Ureter (tissue), 1 donor: ENCODE data around the gene RASL12. TPM values are rescaled to one million over a fixed set of nuclear protein-coding genes. Genes with fewer than 3 reads are reported as not detected.
A peak's percentile ranks its signal among the peaks of the same experiment; 100 is the strongest.
"Not testable (repeated sequence)": the region's sequence is repeated elsewhere in the genome, so short reads cannot be mapped to it uniquely, and the experiment has no call there.

Source experiments
- DNase-seq: peaks from one replicate; pipeline ENCODE4 v3.0.0-alpha.2; 2020; ENCODE audit warnings: low spot score
- total RNA-seq: library from RNA; stranded (reverse); gene quantifications from one replicate; pipeline ENCODE4 v1.2.4, GENCODE V29; 2023
- donor health status: DM: yes; HTN: yes; CAD: no.

The RASL12 gene
- total RNA-seq, result 32.8 TPM

DNA sequence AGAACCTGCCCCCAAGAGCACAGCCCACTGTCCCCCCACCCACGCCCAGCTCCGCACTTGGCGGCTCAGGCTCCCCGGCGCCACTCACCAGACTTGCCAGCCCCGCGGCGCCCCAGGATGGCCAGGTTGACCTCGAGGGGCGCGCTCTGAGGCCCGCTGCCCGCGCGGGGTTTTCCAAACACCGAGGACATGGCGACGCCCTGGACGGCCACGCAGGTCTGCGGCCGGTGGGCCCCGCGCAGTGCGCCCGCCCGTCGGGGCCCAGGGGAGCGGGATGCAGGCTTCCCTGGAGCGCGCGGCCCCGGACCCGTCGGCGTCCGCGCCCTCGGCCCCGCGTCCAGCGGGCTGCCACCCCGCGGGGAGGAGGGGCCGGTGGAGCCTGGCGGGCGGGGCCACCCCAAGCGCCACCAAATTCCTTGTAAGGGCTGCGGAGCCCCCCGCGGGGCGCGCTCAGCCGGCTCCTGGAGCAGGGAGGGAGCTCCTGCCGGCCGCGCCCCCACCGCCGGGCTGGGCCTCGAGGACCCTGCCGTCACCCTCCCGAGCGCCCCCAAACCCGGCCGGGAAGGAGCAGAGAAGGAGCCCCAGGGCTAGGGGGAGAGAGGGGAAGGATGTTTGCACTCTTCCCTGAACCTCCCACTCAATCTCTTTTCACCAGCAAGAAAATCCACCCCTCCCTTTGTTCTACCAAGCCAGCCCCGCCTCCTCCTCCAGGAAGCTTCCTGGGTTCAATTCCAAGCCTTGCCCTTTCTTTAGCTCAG, at the start of gene RASL12:
RASL12 (minus strand) TSS at position 347 of the 758 bp plus-strand sequence; CDS start at position 191, 156 bp downstream.
- no peak for DNase-seq

DNA sequence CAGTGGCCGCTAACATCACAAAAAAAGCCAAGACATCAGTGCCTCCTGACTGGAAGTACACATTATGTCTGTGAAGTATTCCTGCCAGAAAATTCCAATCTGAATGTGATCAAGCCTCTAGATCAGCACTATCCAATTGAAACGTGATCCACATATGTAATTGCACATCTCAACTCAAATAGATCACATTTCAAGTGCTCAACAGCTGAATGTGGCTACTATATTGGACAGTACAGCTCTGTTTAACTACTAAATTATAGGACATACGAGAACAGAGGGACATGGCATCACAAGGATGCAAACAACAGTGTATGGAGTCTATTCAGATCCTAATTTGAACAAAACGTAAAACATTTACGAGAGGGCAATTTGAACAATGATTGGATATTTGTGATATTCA, 47.8 kb upstream of the RASL12 start:
- no peak for DNase-seq

GRCh38 chr15:65115086-65115485, 47.3 kb upstream of the RASL12 start, which contains the start of gene UBAP1L:
Gene UBAP1L (minus strand): TSS chr15:65115200. CDS start chr15:65106215, 8,985 bp downstream.
- DNase-seq, result no peak

DNA sequence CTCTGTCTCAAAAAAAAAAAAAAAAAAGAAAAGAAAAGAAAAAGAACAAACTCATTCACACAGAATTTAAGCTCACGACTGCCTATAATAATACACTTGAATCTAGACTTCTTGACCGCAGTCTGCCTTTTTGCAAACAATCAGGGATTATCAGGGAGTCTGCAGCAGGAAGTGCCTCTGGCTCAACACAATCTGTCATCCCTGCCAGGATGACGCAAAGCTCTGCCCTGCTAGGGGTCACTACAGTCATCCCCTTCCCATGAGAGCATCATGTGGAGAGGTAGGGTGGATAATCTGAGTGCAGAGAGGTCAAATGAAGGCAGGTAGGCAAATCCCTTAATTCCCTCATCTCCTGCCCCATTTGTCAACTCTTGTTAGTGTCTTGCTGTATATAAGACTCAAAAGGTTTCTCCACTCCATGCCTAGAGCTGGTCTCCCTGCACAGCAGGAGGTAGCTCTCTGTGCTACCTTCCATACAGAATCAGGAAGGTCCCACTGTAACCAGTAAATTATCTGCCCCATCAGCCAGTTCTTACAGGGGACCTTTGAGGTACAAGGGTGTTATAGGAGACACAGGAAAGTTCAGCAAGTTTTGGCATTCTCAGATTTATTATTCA, 43.0 kb upstream of the RASL12 start:
- DNase-seq, result no peak

- no peak for DNase-seq
Observed at GRCh38 chr15:65106011-65106590, 38.3 kb upstream of the RASL12 start.

DNA sequence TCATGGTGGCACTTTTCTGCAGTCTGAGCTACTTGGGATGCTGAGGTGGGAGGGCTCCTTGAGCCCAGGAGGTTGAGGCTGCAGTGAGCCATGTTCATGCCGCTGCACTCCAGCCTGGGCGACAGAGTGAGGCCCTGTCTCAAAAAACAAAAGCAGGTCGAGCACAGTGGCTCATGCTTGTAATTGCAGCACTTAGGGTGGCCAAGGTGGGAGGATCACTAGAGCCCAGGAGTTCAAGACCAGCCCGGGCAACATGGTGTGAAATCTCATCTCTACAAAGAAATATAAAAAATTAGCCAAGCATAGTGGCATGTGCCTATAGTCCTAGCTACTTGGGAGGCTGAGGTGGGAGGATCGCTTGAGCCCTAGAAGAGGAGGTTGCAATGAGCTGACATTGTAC, 37.2 kb upstream of the RASL12 start:
- no peak for DNase-seq

DNA sequence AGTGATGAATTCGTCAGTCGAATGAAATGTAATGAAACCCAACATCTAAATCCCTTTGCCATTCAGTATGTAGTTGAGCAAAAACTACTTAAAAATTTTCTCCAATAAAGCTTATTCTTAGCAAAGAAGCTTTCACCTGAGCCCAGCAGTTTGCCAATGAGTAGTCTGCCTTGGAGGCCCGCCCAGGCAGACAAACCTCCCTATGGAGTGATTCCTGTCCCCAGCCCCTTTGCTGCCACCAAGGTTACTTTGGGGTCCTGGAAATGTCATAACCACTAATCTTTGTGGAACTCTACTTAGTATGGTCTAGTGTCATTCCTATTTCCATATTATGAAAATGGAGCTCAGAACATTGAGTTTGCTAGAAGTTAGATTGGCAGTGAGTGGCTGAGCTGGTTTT, 35.1 kb upstream of the RASL12 start:
- no peak for DNase-seq

- DNase-seq, result no peak
Observed at GRCh38 chr15:65101891-65102708, 34.3 kb upstream of the RASL12 start.

DNA sequence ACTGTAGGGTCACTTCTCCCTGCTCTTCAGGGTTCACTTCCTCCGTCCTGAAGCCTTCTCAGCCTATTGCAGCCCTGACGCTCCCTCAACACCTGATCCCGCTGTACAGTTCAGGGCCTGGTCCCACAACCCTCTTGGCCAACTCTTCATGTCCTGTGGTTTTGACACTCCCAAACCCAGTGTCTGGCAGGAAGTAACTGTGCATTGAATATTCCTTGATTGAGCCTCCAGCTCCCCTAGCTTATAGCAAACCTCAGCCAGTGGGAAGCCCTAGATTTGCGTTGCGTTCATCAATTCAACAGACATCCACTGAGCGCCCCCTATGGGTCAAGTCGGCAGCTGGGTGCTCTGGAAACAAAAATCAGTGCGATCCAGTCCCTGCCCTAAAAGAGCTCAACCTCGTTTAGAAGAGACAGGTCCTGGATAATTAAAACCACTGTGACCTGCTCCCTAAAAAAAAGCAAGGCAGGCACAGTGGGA, 33.7 kb upstream of the RASL12 start:
- DNase-seq, result peak; percentile 77

GRCh38 chr15:65100442-65100841, 32.7 kb upstream of the RASL12 start:
- no peak for DNase-seq

GRCh38 chr15:65099801-65100200, 32.0 kb upstream of the RASL12 start:
- DNase-seq, result peak; percentile 23

DNA sequence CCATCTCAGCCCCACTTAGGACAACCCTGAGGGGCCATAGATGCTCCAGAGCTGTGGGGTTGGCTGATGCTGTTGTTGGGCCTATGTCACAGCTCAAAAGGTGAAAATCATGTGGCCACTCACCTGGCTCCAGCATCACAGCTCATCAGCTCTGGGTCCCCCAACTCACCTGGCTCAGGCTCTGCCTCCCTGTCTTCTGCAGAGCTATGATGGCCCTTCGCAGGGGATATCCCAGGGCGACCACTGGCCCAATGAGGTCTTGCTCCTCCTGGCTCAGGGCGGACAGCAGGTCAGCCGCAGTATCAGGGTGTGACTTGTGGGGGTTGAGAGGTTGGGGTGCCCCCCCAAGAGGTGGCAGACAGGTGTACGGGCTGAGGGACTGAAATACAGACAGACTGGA, 31.5 kb upstream of the RASL12 start:
- peak; percentile 29 for DNase-seq

- DNase-seq, result no peak
Observed at GRCh38 chr15:65097651-65098263, 30.0 kb upstream of the RASL12 start.

- no peak for DNase-seq
Observed at GRCh38 chr15:65096481-65097385, 28.9 kb upstream of the RASL12 start.

DNA sequence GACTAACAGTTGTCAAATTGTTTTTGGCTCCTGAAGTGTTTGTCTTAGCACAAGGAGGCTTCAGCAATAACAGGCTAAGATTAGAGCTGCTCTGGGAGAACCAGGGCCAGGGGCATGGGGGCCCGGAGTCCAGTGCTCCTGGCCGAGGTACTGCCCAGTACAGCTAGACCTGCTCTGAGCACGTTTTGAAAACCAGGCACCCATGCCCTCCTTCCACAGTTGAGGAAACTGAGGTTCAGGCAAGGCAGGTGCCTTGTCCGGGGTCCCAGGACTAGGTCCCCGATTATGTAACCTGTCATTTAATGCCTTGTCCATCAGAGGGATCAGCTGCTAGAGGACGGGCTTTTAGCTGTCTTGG, 27.9 kb upstream of the RASL12 start:
- DNase-seq, result no peak

DNA sequence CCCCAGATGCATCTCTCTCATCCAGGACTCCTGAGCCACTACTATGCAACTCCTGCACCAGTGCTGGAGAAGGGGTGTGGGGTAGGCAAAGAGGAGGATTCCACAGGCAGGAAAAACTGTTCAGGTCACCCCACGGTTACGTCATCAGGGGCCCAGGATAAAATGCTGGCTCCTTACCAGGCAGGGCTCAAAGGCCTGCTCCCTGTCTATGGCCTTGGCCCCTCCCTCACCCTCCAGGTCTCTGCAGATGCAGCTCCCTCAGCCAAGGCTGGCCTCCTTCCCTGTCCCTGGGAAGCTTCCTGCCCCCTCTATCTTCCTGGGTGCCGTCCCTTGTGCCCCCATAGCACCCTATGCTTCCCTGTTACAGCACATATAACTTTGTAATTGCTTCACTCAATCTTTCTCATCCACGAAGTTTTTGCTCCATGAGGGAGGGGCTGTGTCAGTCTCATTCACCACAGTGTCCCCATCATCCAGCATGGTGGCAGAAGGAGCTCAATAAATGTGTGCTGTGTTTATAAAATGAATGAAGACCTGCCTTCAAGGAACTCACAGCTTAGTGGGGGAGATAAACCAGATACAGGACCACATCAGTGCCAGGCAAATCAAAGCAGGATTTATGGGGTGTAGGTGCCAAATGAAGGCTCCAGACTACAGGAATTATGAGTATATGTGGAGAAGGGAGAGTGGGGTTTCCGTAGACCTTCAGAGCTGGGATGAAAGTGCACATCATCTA, 27.4 kb upstream of the RASL12 start:
- DNase-seq, result no peak

GRCh38 chr15:65094294-65094995, 26.7 kb upstream of the RASL12 start:
- no peak for DNase-seq

DNA sequence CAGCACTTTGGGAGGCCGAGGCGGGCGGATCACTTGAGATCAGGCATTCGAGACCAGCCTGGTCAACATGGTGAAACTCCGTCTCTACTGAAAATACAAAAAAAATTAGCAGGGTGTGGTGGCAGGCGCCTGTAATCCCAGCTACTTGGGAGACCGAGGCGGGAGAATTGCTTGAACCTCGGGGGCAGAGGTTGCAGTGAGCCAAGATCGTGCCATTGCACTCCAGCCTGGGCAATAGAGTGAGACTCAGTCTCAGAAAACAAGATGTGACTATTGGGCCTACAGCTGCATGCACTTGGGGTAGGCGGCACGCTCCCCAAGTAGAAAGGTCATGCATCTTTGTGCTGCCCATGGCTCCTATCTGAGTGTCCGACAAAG, 26.0 kb upstream of the RASL12 start:
- DNase-seq, result not testable (repeated sequence)
